HG02852 (cell line): ENCODE measurements around the gene ZFY.
"Not testable (repeated sequence)": the region's sequence is repeated elsewhere in the genome, so short reads cannot be mapped to it uniquely, and the experiment has no call there.

ENCODE experiments used
- ATAC-seq: cut with Tn5 transposase; IDR thresholded peaks from one replicate; pipeline ENCODE4 v1.9.1; 2021; ENCODE audit warnings: mild to moderate bottlenecking, moderate library complexity; ENCODE audit not compliant: unreplicated experiment

Gene ZFY

DNA sequence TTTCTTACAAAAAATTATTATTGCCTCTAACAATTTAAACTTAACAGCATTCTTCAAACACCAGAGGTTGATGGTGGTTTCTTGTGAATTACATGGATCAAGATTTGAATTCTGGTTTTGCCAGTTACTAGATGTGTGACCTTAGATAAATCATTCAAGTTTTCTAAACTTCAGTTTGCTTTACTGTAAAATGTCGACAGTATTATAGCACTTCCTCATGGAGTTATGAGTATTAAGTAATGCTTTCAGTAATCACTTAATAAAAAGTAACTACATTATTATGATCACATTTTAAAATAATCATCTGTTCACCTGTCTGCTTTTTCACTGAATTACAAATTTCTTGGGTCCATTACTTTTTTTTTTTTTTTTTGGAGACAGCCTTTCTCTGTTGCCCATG lies 37.5 kb downstream of the ZFY start:
- no peak for ATAC-seq

DNA sequence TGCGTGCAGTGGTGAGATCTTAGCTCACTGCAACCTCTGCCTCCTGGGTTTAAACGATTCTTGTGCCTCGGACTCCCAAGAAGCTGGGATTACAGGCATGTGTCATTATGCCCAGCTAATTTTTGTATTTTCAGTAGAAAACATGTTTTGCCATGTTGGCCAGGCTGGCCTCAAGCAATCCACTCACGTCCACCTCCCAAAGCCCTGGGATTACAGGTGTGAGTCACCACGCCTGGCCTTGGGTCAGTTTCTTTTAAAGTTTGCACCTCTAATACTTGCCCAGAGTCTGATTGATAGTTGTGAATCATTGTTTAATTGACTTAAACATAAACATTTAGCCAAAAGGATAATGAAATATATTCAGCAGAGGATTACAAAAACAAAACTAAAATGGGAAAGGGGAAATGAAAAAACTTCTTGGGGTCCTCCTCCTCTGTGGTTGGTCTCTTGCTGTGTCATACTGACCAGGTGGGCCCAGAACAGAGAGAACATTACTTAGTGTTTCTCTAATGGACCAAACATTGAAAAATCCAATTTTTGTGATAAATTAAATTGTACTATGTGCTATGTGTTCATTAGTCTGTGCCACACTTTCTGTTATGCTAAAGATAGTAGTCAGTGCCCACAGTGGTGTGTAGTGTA lies 38.0 kb downstream of the ZFY start:
- ATAC-seq = no peak

DNA sequence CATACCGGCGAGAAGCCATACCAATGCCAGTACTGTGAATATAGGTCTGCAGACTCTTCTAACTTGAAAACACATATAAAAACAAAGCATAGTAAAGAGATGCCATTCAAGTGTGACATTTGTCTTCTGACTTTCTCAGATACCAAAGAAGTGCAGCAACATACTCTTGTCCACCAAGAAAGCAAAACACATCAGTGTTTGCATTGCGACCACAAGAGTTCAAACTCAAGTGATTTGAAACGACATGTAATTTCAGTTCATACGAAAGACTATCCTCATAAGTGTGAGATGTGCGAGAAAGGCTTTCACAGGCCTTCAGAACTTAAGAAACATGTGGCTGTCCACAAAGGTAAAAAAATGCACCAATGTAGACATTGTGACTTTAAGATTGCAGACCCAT lies 44.1 kb downstream of the ZFY start:
- no peak for ATAC-seq

DNA sequence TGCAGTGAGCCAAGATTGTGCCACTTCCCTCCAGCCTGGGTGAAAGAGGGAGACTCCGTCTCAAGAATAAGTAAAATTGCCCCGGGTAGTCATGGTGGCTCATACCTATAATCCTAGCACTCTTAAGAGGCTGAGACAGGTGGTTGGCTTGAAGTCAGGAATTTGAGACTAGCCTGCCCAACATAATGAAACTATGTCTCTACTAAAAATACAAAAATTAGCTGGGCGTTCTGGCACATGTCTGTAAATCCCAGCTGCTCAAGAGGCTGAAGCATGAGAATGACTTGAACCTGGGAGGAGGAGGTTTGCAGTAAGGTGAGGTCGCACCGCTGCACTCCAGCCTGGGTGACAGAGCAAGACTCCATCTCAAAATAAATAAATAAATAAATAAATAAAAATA lies 49.3 kb downstream of the ZFY start:
- ATAC-seq = no peak

DNA sequence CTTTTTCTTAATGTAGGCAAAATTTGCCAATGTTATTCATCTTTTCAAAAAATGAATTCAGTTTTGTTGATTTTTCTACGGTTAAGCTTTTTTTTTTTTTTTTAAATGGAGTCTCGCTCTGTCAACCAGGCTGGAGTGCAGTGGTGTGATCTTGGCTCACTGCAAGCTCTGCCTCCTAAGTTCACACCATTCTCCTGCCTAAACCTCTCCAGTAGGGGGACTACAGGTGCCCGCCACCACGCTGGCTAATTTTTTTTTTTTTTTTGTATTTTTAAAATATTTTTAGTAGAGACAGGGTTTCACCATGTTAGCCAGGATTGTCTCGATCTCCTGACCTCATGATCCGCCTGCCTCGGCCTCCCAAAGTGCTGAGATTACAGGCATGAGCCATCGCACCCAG lies 52.0 kb downstream of the ZFY start:
- ATAC-seq = not testable (repeated sequence)

DNA sequence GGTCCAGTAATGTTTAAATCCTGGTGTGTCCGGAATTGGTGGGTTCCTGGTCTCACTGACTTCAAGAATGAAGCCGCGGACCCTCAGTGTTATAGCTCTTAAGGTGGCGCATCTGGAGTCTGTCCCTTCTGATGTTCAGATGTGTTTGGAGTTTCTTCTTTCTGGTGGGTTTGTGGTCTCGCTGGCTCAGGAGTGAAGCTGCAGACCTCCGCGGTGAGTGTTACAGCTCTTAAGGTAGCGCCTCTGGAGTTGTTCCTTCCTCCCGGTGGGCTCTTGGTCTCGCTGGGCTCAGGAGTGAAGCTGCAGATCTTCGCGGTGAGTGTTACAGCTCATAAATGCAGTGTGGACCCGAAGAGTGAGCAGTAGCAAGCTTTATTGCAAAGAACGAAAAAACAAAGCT lies 62.2 kb downstream of the ZFY start:
- ATAC-seq = not testable (repeated sequence)

DNA sequence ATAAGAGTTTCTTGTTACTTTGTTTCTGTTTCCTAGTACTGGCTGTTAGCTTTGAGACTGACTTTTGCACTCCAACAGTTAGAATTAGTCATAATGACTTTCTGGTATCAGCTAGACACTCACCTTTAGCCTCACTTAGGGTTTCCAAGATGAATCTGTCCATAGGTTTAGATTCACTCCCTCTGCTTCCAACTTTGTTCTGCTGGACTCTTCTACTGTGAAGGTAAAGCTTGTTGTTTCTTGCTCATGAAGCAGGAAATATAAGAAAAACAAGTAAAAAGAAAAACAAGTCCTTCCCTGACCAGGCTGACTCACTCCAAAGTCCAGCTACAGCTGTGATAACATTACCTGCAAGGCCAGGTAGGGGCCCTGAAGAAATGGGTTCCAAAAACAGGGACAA lies 67.0 kb downstream of the ZFY start:
- no peak for ATAC-seq

DNA sequence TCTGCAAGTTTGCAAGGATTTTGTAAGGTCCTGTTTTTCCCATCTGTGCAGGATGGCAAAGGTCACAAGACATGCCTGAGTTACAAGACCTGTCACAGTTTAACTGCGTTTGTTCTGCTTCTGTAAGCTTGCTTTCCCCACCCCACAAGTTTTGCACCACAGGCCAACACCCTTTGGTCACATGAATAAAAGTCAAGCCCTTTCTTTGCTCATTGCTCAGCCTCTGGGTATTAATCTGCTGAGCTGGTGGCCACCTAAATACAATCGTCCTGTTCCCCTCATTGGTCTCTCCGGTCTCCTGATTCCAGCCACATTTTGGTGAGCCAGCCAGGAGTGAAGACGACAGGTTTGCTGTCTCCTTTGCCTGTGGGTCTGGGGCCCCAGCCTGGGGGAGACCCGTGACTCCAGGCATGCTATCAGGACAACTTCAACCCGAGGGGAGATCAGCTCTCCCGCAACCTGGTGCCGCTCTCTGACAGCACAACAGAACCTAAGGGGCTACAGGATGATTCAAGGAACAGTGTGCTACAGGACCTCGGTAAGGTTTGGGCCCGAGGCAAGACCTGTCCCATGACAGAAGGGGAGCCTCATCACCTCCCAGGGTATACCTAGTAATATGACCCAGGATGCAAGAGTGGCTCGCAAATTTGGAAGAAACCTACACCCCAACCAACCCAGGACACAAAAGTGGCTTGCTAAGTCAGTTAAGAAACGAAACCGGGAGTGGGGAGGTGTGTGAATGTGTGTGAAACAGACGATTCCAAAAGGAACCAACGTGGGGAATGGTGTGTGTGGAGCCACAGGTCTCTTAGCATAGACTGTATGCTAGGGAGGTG lies 67.7 kb downstream of the ZFY start:
- no peak for ATAC-seq

DNA sequence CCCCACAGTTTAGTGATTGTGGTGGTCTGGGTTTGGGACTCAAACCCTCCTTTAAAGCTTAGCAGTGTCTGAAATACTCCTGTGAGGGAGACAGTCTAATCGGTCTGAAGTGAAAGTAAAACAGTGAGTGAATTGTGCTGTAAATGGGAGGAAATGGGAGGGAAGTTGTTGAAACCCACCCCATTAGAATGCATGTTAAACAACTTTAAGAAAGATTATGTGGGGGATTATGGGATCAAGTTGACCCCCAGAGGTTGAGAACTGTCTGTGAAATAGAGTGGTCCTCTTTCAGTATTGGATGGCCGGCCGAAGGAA lies 68.3 kb downstream of the ZFY start:
- no peak for ATAC-seq

DNA sequence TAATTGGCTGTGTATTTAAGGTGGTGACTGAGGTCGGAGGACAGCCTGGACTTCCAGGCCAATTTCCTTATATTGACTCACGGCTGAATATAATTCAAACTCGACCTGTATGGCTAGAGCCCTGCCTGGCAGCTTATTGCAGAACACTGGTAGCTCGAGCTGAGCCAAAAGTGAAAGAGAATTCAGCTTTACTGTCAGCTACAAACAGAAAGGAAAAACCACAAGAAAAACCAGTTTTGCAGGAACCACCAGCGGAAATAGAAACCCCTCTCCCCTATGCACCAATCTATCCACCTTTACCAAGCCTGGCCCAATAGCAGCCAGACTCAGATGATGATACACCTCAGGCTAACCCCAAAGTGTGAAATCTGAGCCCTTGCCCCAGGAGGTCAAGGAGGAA lies 68.7 kb downstream of the ZFY start:
- ATAC-seq = no peak

DNA sequence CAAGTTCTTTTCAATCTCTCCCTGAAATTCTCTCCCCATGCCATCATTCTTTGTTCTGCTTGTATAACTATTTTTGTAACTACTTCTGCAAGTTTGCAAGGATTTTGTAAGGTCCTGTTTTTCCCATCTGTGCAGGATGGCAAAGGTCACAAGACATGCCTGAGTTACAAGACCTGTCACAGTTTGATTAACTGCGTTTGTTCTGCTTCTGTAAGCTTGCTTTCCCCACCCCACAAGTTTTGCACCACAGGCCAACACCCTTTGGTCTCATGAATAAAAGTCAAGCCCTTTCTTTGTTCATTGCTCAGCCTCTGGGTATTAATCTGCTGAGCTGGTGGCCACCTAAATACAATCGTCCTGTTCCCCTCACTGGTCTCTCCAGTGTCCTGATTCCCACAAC lies 70.8 kb downstream of the ZFY start:
- not testable (repeated sequence) for ATAC-seq

DNA sequence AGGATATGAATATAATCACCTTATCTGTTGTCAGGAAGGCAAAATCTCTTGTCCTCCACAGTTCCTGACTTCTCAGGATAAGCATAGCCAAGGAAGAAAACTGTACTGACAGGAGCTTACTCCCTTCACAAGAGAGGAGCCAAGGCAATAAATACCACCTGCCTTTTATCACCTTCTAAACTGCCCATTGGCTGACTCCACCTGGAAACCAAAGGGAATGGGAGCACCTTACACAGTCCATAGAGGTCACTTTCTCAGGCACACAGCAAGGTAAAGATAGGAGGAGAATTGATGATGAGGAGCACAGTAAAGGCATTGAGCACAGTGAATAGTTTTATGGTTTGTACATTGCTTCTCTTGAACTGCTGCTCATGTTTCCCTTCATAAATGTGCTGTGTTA lies 72.8 kb downstream of the ZFY start:
- no peak for ATAC-seq

DNA sequence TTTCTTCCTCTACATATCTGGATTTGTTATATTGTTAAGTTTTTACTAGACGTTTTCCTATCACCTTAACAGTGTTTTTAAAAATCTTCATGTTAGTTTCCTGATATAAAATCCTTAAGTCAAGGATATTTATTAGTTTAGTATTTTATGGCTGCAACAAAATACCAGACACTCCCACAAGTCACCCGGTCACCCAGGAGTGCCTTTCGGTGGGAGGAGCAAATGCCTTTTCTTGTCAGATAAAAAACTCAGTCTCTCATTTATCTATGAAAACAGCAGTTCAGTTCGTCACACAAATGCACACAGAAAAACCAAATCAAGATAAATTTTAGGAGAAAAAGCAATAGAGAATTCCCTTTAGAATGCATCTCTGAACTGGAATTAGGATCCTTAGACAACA lies 77.0 kb downstream of the ZFY start:
- ATAC-seq = no peak

DNA sequence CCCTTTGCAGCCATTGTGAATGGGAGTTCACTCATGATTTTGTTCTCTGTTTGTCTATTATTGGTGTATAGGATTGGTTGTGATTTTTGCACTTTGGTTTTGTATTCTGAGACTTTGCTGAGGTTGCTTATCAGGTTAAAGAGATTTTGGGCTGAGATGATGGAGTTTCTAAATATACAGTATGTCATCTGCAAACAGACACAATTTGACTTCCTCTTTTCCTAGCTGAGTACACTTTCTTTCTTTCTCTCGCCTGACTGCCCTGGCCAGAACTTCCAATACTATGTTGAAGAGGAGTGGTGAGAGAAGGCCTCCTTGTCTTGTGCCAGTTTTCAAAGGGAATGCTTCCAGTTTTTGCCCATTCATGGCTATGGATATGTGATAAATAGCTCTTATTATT lies 81.4 kb downstream of the ZFY start:
- no peak for ATAC-seq

DNA sequence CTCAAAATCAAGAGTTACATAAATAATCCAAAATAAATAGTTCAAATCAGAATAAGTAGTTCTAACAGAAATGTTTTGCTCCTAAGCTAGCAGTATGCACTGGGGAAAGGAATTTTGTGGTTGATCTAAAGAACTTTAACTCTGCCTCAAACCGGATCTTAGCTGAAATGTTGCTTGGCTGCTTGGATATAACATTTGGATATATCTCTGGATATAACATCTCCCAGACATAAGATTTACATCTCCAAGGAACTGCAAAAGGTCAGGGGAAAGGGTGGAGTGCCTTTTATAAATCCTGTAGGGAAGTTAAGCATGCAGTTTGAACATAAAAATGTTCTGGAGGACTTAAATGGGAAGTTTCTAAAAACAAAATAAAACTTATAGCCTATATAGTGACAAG lies 83.4 kb downstream of the ZFY start:
- ATAC-seq = no peak

DNA sequence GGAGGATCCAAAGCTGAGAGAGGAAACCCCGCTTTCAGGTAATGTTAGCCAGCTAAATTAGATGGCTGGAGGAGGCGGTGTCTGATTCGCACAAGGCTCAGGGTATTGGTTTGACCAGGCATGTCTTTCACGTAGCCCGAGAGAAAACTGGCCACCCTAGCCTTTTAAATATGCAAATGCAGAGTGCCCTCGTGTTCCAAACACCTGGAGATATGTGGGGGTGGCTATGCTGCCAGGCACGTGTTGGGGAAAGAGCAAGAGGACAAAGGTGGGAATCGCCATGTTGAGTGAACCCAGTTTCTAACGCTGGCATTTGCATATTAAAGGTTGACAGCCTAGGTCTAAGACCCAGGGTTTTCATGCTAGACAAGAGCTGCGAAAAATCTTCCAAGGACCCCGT lies 84.4 kb downstream of the ZFY start:
- ATAC-seq = no peak

DNA sequence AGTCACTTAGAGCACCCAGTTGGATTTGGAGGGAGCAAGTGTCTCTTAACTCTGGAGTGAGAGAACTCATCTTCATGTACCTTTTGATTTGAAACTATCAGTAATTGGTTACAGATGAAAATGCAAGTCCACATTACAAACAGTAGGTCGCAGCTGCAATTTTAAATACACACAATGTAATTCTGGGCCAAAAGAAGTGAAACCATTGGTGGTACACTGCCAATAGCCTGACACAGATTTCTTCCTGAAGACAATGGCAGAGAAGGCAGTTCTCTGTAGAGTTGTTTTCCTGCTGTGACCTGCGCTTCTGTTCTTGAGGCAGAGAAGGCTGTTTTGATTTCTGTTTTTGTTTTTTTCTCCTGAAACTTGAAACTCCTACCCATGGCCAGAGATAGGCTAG lies 86.0 kb downstream of the ZFY start:
- no peak for ATAC-seq

DNA sequence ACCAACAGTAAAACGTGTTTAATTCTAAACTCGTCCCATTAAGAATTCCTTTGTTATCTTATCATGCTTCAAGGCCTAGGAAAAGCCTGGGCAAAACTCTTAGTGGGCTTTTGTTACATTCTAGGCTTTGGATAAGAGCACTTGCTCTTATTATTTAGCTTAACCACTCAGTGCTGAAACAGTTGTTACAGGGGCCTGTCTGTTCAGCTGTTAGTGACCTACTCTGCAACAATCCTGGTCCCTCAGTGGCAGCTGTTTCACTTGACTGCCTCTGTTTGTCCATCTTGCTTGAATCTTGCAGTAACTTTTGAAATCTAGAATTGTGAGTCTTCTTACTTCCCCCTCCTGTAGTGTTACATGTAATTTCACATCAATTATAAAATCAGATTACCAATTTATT lies 88.4 kb downstream of the ZFY start:
- ATAC-seq = no peak

DNA sequence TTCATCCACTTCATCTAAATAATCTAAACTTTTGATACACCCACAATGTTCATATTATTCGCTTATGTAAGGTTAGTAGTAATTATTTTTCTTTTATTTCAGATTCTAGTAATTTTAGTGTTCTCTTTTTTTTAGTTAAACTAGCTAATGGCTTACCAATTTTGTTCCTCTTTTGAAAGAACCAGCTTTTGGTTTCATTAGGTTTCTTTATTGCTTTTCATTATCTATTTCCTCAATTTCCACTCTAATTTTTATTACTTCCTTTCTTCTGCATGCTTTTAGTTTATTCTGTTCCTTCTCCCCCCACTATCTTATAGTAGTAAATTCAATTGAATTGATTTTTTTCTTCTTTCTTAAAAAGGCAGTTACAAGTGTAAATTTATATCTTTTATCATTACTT lies 90.2 kb downstream of the ZFY start:
- no peak for ATAC-seq
